C4-2B (cell line): ENCODE results near the gene D2HGDH.

Source experiments
- H3K27ac ChIP-seq: fragments of 450-650 bp; 2 replicates; pipeline ENCODE4 v1.5.1; 2017
- CTCF ChIP-seq: fragments of 450-650 bp; conservative IDR thresholded peaks from 2 replicates; pipeline ENCODE4 v1.5.1; 2017; ENCODE audit warnings: mild to moderate bottlenecking
- ZFX ChIP-seq: fragments of 450-650 bp; IDR thresholded peaks from 2 replicates; pipeline ENCODE4 v1.6.1; 2017

Gene D2HGDH

GRCh38 chr2:241743620-241744019 lies 9.2 kb downstream of the D2HGDH start:
- TF ChIP-seq ZFX: no peak
- TF ChIP-seq CTCF: no peak
- no peak overlapping the region for H3K27ac ChIP-seq

- TF ChIP-seq ZFX (no peak), CTCF (no peak)
- no peak overlapping the region for H3K27ac ChIP-seq
These were observed 9.8 kb downstream of the D2HGDH start for GRCh38 chr2:241744028-241744754.

- H3K27ac ChIP-seq: no peak overlapping the region
- TF ChIP-seq ZFX (no peak), CTCF (no peak)
These were observed 10.8 kb downstream of the D2HGDH start for GRCh38 chr2:241745276-241745675.

DNA sequence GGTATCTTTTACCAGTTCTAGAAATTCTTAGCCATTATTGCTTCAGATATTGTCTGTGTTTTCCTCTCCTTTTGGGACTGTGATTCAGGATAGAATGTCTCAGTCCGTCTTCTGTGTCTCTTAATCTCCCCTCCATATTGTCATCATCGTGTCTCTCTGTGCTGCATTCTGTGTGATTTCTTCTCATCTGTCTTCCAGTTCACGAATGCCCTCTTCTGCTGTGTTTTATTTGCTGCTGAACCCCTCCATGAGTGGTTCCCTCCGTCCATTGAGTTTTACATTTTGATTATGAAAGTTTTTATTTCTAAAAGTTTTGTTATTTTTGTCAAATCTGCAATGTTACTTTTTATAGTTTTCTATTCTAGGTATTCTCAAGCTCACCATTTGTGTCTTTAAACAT lies 11.7 kb downstream of the D2HGDH start:
- no peak overlapping the region for H3K27ac ChIP-seq

DNA sequence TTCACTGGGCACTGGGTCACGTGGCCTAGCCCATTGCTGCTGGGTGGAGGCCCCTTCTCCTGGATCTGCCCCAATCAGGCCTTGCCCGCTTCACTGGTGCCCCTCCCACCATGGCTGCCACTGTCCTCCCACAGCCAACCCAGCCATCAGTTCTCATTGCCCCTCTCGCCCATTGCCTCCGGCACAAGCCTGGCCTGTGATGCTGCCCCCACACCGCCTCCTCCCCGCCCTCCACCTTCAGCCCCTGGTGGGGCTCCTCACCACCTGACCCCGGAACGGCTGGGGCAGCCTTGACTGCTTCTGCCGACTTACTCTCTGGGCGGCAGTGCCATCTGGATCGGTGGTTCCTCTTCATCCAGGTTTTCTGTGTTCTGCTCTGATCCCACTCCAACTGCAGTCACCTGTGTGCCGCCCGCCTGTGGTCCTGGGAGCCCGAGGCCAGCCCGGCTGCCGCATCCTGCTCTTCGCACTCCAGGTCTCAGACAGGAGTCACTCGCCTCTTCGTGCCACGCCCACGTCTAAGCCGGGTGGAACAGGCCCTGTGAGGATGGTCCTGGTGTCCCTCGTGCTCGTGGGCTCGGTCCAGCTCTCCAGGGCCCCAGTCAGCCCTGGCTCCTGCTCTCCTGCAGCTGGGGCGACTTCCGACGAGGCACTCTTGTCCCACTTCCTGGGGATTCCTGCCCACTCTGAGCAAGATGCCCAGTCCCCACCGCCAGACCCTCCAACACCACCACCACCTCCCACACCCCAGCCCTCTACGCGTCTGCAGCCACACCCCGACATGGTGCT lies 14.2 kb downstream of the D2HGDH start:
- H3K27ac ChIP-seq: no peak overlapping the region
- TF ChIP-seq CTCF: no peak

More for the DNA sequence above, 11.7 kb downstream of the D2HGDH start:
- TF ChIP-seq ZFX (no peak), CTCF (no peak)

- H3K27ac ChIP-seq: no peak overlapping the region
These were observed 15.8 kb downstream of the D2HGDH start for GRCh38 chr2:241750076-241750840.

More at GRCh38 chr2:241750076-241750840, 15.8 kb downstream of the D2HGDH start:
- TF ChIP-seq CTCF (no peak), ZFX (no peak)
